HEK293 (cell line): Measurements from ENCODE around the gene PLD4.
"Not testable (repeated sequence)": the region's sequence is repeated elsewhere in the genome, so short reads cannot be mapped to it uniquely, and the experiment has no call there.

Source experiments
- CTCF ChIA-PET: fragments of 350-600 bp; formaldehyde crosslinking; extraction: SDS; loops from one replicate; lab custom pipeline; 2021; ENCODE audit warnings: antibody characterized with exemption; lab: Yijun Ruan, JAX
- POLR2A ChIA-PET: fragments of 300-600 bp; formaldehyde crosslinking; extraction: SDS; loops from one replicate; lab custom pipeline; 2020; ENCODE audit warnings: antibody characterized with exemption, inconsistent platforms; lab: Yijun Ruan, JAX
- H3K27ac ChIP-seq: fragments of 200-500 bp; sonication (Bioruptor generic); 2 replicates; pipeline ENCODE4 v1.5.1; 2014; ENCODE audit warnings: low read depth, low read length, control low read depth, inconsistent platforms; ENCODE audit errors: extremely low read depth
- H3K36me3 ChIP-seq, 2 experiments: fragments of 200-500 bp in 1 of 2; sonication (Bioruptor generic) in 1 of 2; 1 replicate in 1 of 2; 2 replicates in 1 of 2; pipeline ENCODE4 v1.5.1; 2014 to 2017; ENCODE audit warnings: inconsistent platforms in 2 of 2, low read length in 2 of 2; ENCODE audit not compliant: control insufficient read depth in 2 of 2, insufficient read depth in 1 of 2
- H3K4me1 ChIP-seq: fragments of 200-500 bp; sonication (Bioruptor generic); 2 replicates; pipeline ENCODE4 v1.5.1; 2014; ENCODE audit warnings: mild to moderate bottlenecking, low read length, inconsistent platforms; ENCODE audit not compliant: control insufficient read depth, insufficient read depth
- H3K4me3 ChIP-seq: 2 replicates; pipeline ENCODE4 v1.5.1; 2011; ENCODE audit warnings: low read depth, mild to moderate bottlenecking, control low read depth, low read length, moderate library complexity
- H3K9me3 ChIP-seq: fragments of 200-500 bp; sonication (Bioruptor generic); 2 replicates; pipeline ENCODE4 v1.5.1; 2014; ENCODE audit warnings: low read depth, low read length, inconsistent platforms; ENCODE audit not compliant: control insufficient read depth, insufficient read depth
- INSM2 ChIP-seq: fragments of 450-650 bp; formaldehyde crosslinking; IDR thresholded peaks from 2 replicates; pipeline ENCODE4 v1.5.1; 2016; ENCODE audit warnings: missing biosample characterization, missing genetic modification characterization
- KLF8 ChIP-seq: fragments of 450-650 bp; formaldehyde crosslinking; IDR thresholded peaks from 2 replicates; pipeline ENCODE4 v1.5.1; 2016; ENCODE audit warnings: missing biosample characterization, missing genetic modification characterization
- PRDM1 ChIP-seq: fragments of 450-650 bp; formaldehyde crosslinking; IDR thresholded peaks from 2 replicates; pipeline ENCODE4; 2016; ENCODE audit warnings: missing biosample characterization, missing genetic modification characterization
- REPIN1 ChIP-seq: fragments of 450-650 bp; formaldehyde crosslinking; IDR thresholded peaks from 2 replicates; pipeline ENCODE4 v1.5.1; 2017; ENCODE audit warnings: missing biosample characterization, missing genetic modification characterization, low read depth
- SCRT2 ChIP-seq: fragments of 450-650 bp; formaldehyde crosslinking; IDR thresholded peaks from 2 replicates; pipeline ENCODE4 v1.5.1; 2016; ENCODE audit warnings: missing biosample characterization, missing genetic modification characterization
- ZBTB20 ChIP-seq: fragments of 450-650 bp; formaldehyde crosslinking; IDR thresholded peaks from 2 replicates; pipeline ENCODE4 v1.5.1; 2016; ENCODE audit warnings: missing biosample characterization, missing genetic modification characterization
- ZFP3 ChIP-seq: fragments of 450-650 bp; formaldehyde crosslinking; IDR thresholded peaks from 2 replicates; pipeline ENCODE4 v1.5.1; 2016; ENCODE audit warnings: low read depth, missing biosample characterization, missing genetic modification characterization
- ZNF335 ChIP-seq: fragments of 450-650 bp; formaldehyde crosslinking; conservative IDR thresholded peaks from 2 replicates; pipeline ENCODE4 v1.5.1; 2016; ENCODE audit warnings: missing biosample characterization, missing genetic modification characterization
- ZNF449 ChIP-seq: fragments of 450-650 bp; formaldehyde crosslinking; IDR thresholded peaks from 2 replicates; pipeline ENCODE4 v1.5.1; 2017; ENCODE audit warnings: missing biosample characterization, mild to moderate bottlenecking, missing genetic modification characterization, moderate library complexity
- ZNF513 ChIP-seq: fragments of 450-650 bp; IDR thresholded peaks from 2 replicates; pipeline ENCODE4 v1.5.1; 2018; ENCODE audit warnings: missing biosample characterization, missing genetic modification characterization
- ZNF514 ChIP-seq: fragments of 450-650 bp; formaldehyde crosslinking; IDR thresholded peaks from 2 replicates; pipeline ENCODE4 v1.5.1; 2016; ENCODE audit warnings: missing biosample characterization, missing genetic modification characterization
- ZNF521 ChIP-seq: fragments of 450-650 bp; formaldehyde crosslinking; IDR thresholded peaks from 2 replicates; pipeline ENCODE4 v1.5.1; 2017; ENCODE audit warnings: missing biosample characterization, mild to moderate bottlenecking, missing genetic modification characterization
- ZNF664 ChIP-seq: fragments of 450-650 bp; formaldehyde crosslinking; IDR thresholded peaks from 2 replicates; pipeline ENCODE4 v1.5.1; 2016; ENCODE audit warnings: missing biosample characterization, missing genetic modification characterization

The PLD4 gene

GRCh38 chr14:104950021-104950420 is 25.3 kb downstream of the PLD4 start:
- TF ChIP-seq ZFP3 (tag by site-specific recombination): no peak
- TF ChIP-seq ZNF521 (tag by site-specific recombination): no peak
- no peak for TF ChIP-seq INSM2 (tag by site-specific recombination)
- no peak for TF ChIP-seq ZNF335 (tag by site-specific recombination)
- no peak for TF ChIP-seq ZNF449 (tag by site-specific recombination)
- no peak for TF ChIP-seq PRDM1 (tag by site-specific recombination)
- no peak for TF ChIP-seq KLF8
- no peak for TF ChIP-seq REPIN1 (tag by site-specific recombination)
- TF ChIP-seq SCRT2 (tag by site-specific recombination): no peak
- TF ChIP-seq ZNF513 (tag by site-specific recombination): no peak
- H3K4me3 ChIP-seq: no peak overlapping the region
- POLR2A ChIA-PET: no interaction called here
- H3K36me3 ChIP-seq: no peaks in the 10 kb centered on the region
- CTCF ChIA-PET: no interaction called here
- no peaks in the 10 kb centered on the region for H3K9me3 ChIP-seq
- no peaks in the 10 kb centered on the region for H3K4me1 ChIP-seq
- H3K27ac ChIP-seq: no peak overlapping the region

GRCh38 chr14:104950701-104951100 is 26.0 kb downstream of the PLD4 start:
- H3K27ac ChIP-seq, POLR2A ChIA-PET, H3K4me3 ChIP-seq, CTCF ChIA-PET, H3K9me3 ChIP-seq, H3K4me1 ChIP-seq, H3K36me3 ChIP-seq: not testable (repeated sequence)

- H3K4me1 ChIP-seq, H3K27ac ChIP-seq, H3K9me3 ChIP-seq, H3K4me3 ChIP-seq, H3K36me3 ChIP-seq, POLR2A ChIA-PET: not testable (repeated sequence)
- CTCF ChIA-PET: interaction anchor here (0.6 kb wide), 1 partner anchor 69 kb away, joined by 3 read pairs; the partner anchor contains the start of gene CDCA4
These were observed 27.4 kb downstream of the PLD4 start for GRCh38 chr14:104951863-104952657.

- Histone ChIP-seq H3K36me3 (no peaks in the 10 kb centered on the region), H3K4me3 (no peak overlapping the region), H3K27ac (no peak overlapping the region), H3K9me3 (no peaks in the 10 kb centered on the region), H3K4me1 (no peaks in the 10 kb centered on the region)
- no peak for TF ChIP-seq ZBTB20
- no peak for TF ChIP-seq ZNF664
- no peak for TF ChIP-seq ZNF514 (tag by site-specific recombination)
- POLR2A ChIA-PET: no interaction called here
- CTCF ChIA-PET: no interaction called here
These were observed 28.4 kb downstream of the PLD4 start for GRCh38 chr14:104953097-104953496.
